ENCODE results near the gene ITFG1.
A peak's percentile ranks its signal among the peaks of the same experiment; 100 is the strongest.

ITFG1 gene

GRCh38 chr16:47460711-47461597 lies at the start of gene ITFG1, which contains the start of gene PHKB:
TSS of gene ITFG1 (minus strand) at chr16:47461063. CDS start at chr16:47461045, 18 bp downstream.
TSS of gene PHKB (plus strand) at chr16:47461331. CDS start at chr16:47461351, 20 bp downstream.
- DNase-seq (ENCODE audit: low spot score) = peak; percentile 77
- H3K27ac ChIP-seq = peak within 1 kb of the TSS; percentile 98
- TF ChIP-seq CTCF (conservative IDR thresholded peaks at IDR 0.05; ENCODE audit: low read depth) = no peak
- POLR2A ChIA-PET (ENCODE audit: low non-redundant PET) = interaction anchor here (0.6 to 0.7 kb wide), 2 partner anchors 127 to 293 kb away, joined by 4 read pairs; no protein-coding TSS in a partner anchor
- CTCF ChIA-PET = interaction anchor here (1.0 to 1.7 kb wide), 2 partner anchors 319 to 696 kb away, joined by 4 to 8 read pairs; no protein-coding TSS in a partner anchor

GRCh38 chr16:47507701-47508100 lies 46.8 kb upstream of the ITFG1 start:
- H3K27ac ChIP-seq = no peak overlapping the region
- no peak for TF ChIP-seq CTCF (conservative IDR thresholded peaks at IDR 0.05; ENCODE audit: low read depth)
- ChIA-PET POLR2A (ENCODE audit: low non-redundant PET) (no interaction called here), CTCF (no interaction called here)
- no peak for DNase-seq (ENCODE audit: low spot score)

- ChIA-PET POLR2A (ENCODE audit: low non-redundant PET) (no interaction called here), CTCF (interaction anchor here (0.6 to 0.7 kb wide), 2 partner anchors 929 to 1106 kb away, joined by 3 read pairs; no protein-coding TSS in a partner anchor)
- TF ChIP-seq CTCF (conservative IDR thresholded peaks at IDR 0.05; ENCODE audit: low read depth) = no peak
- no peak for DNase-seq (ENCODE audit: low spot score)
- H3K27ac ChIP-seq = no peak overlapping the region
These were observed 45.9 kb upstream of the ITFG1 start for GRCh38 chr16:47506800-47507199.

- POLR2A ChIA-PET (ENCODE audit: low non-redundant PET) = no interaction called here
- CTCF ChIA-PET = no interaction called here
- H3K27ac ChIP-seq = peak overlapping the region; percentile 37; the same call in 1 of the 2 replicates
- DNase-seq (ENCODE audit: low spot score) = peak; percentile 58
- no peak for TF ChIP-seq CTCF (conservative IDR thresholded peaks at IDR 0.05; ENCODE audit: low read depth)
These were observed 43.7 kb upstream of the ITFG1 start for GRCh38 chr16:47504599-47504998.

GRCh38 chr16:47503936-47504335 lies 43.1 kb upstream of the ITFG1 start:
- CTCF ChIA-PET = no interaction called here
- no peak for TF ChIP-seq CTCF (conservative IDR thresholded peaks at IDR 0.05; ENCODE audit: low read depth)
- peak; percentile 49 for DNase-seq (ENCODE audit: low spot score)
- H3K27ac ChIP-seq = no peak overlapping the region
- POLR2A ChIA-PET (ENCODE audit: low non-redundant PET) = no interaction called here

- ChIA-PET CTCF (no interaction called here), POLR2A (ENCODE audit: low non-redundant PET) (no interaction called here)
- no peak for DNase-seq (ENCODE audit: low spot score)
- no peak for TF ChIP-seq CTCF (conservative IDR thresholded peaks at IDR 0.05; ENCODE audit: low read depth)
- H3K27ac ChIP-seq = no peak overlapping the region
These were observed 38.9 kb upstream of the ITFG1 start for GRCh38 chr16:47499700-47500264.
